ENCODE results near the gene SIGLEC15. TPM values are rescaled to one million over a fixed set of nuclear protein-coding genes. Genes with fewer than 3 reads are reported as not detected.

Gene SIGLEC15
- total and polyA plus RNA-seq, 2 experiments from 2014 or later = 0.62 TPM; not detected in 1

DNA sequence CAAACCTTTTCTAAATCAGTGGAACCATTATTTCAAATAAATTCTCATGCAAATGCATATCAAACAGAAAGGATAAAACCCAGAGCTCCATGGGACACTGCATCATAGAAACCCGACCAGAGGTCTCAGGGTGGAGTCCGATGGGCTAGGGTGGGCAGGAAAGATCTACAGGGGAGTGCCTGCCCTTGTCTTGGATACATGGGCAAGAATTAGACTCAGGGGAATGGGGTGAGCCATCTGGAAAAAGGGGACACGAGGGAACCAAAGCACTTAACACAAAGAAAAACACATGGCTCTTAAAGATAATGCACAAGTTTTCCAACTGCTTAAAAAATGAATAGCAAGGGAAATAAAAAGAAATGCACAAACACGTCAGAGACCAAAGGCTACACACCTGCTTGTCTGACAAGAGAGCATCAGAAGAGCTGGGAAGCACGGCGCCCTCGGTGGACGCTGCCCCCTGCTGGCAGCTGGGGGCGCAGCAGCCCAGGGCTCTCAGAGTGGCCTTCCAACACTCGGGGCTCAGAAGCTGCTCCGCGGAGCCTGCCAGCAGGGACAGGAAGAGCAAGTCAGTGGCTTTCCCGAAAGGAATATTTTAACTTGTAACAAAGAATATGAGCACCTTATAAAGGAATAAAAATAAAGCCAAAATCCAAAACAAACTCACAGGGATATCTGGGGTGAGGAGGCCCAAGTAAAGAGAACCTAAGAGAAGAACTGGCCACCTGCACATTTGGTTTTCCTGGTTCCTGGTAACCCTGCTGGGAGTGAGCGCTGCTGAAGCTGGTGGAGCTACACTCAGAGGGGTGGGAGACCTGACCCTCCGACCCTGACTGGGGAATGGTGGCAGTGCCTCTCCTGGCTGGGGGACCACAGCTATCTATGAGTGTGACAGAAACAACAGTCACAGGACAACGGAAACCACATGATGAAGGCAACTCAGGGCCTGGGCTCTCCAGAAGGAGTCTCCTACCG is 54.5 kb downstream of the SIGLEC15 start:
- no peak overlapping the region for H3K4me3 ChIP-seq
- peak; percentile 76 to 78 for DNase-seq (ENCODE audit: low read depth in 1 of 2, low spot score in 1 of 2)
- no peaks in the 10 kb centered on the region for H3K4me1 ChIP-seq (ENCODE audit: low read depth)
- no peaks in the 10 kb centered on the region for H3K27me3 ChIP-seq
- no peak overlapping the region for H3K27ac ChIP-seq
- peaks cover 28% of the 10 kb centered on the region for H3K36me3 ChIP-seq
- H3K9me3 ChIP-seq (ENCODE audit: low read depth) = no peaks in the 10 kb centered on the region
- peak; percentile 99 for TF ChIP-seq CTCF (IDR thresholded peaks at IDR 0.05; ENCODE audit: low read depth, low read length)

DNA sequence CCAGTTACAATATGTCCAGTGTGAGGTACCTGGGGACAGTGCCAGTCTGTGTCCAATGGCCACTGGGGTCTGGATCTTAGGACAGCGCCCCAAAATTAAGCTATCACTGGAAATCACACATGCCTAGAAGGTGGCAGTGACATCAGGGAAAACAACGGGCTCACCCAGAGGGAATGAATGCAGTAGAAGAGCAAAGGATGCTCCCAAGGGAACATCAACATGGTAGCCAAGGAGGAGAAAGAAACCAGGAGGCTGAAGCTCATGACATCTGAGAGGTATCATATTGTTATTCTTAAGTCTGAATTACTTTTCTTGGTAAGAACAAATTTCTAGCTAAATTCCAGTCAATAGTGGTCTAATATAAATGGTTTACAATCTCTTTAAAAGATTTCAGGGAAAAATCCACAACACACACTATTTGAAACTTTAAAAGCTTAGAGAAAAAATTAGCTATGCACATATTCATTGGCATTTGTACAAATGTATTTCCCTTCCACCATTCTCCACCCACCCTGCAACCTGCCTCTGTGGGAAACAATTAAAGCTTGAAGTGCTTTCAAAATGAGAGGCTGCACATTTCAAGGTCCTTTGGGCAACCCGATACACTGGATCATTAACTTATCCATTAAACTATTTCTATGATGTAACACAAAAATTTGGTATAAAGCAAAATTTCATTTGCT is 55.5 kb downstream of the SIGLEC15 start:
- Histone ChIP-seq H3K4me1 (ENCODE audit: low read depth) (no peaks in the 10 kb centered on the region), H3K9me3 (ENCODE audit: low read depth) (no peaks in the 10 kb centered on the region), H3K4me3 (no peak overlapping the region), H3K27me3 (no peaks in the 10 kb centered on the region), H3K36me3 (peaks cover 28% of the 10 kb centered on the region), H3K27ac (no peak overlapping the region)
- no peak for TF ChIP-seq CTCF (IDR thresholded peaks at IDR 0.05; ENCODE audit: low read depth, low read length)
- DNase-seq (ENCODE audit: low read depth in 1 of 2, low spot score in 1 of 2) = no peak

- Histone ChIP-seq H3K27ac (no peak overlapping the region), H3K9me3 (ENCODE audit: low read depth) (no peaks in the 10 kb centered on the region), H3K36me3 (peaks cover 11% of the 10 kb centered on the region), H3K27me3 (no peaks in the 10 kb centered on the region), H3K4me3 (no peak overlapping the region), H3K4me1 (ENCODE audit: low read depth) (peaks cover 9% of the 10 kb centered on the region)
- no peak for TF ChIP-seq CTCF (IDR thresholded peaks at IDR 0.05; ENCODE audit: low read depth, low read length)
- DNase-seq (ENCODE audit: low read depth in 1 of 2, low spot score in 1 of 2) = no peak
Measured at GRCh38 chr18:45887585-45887984, 62.1 kb downstream of the SIGLEC15 start.

GRCh38 chr18:45889419-45890064 is 64.1 kb downstream of the SIGLEC15 start:
- DNase-seq (ENCODE audit: low read depth in 1 of 2, low spot score in 1 of 2) = no peak
- Histone ChIP-seq H3K4me3 (no peak overlapping the region), H3K27ac (no peak overlapping the region), H3K27me3 (no peaks in the 10 kb centered on the region), H3K4me1 (ENCODE audit: low read depth) (peaks cover 12% of the 10 kb centered on the region), H3K36me3 (peaks cover 6% of the 10 kb centered on the region), H3K9me3 (ENCODE audit: low read depth) (no peaks in the 10 kb centered on the region)
- no peak for TF ChIP-seq CTCF (IDR thresholded peaks at IDR 0.05; ENCODE audit: low read depth, low read length)

GRCh38 chr18:45890606-45891005 is 65.1 kb downstream of the SIGLEC15 start:
- no peaks in the 10 kb centered on the region for H3K9me3 ChIP-seq (ENCODE audit: low read depth)
- H3K4me1 ChIP-seq (ENCODE audit: low read depth) = peaks cover 12% of the 10 kb centered on the region
- H3K27ac ChIP-seq = no peak overlapping the region
- no peaks in the 10 kb centered on the region for H3K27me3 ChIP-seq
- DNase-seq (ENCODE audit: low read depth in 1 of 2, low spot score in 1 of 2) = peak in 1 of 2 donors; percentile 6
- H3K4me3 ChIP-seq = no peak overlapping the region
- peaks cover 6% of the 10 kb centered on the region for H3K36me3 ChIP-seq
- TF ChIP-seq CTCF (IDR thresholded peaks at IDR 0.05; ENCODE audit: low read depth, low read length) = no peak
